SKM-1 treated with dmso at 0.1 percent for 144 hours (cell line): ENCODE data around the gene F13B.
"Not testable (repeated sequence)": the region's sequence is repeated elsewhere in the genome, so short reads cannot be mapped to it uniquely, and the experiment has no call there.

Experiments used
- DNase-seq: peaks from one replicate; lab custom pipeline; 2025; ENCODE audit not compliant: unreplicated experiment; lab: John Stamatoyannopoulos, UW

Gene F13B

GRCh38 chr1:197049100-197049499 lies 18.0 kb downstream of the F13B start:
- no peak for DNase-seq

GRCh38 chr1:197042676-197043341 lies 24.3 kb downstream of the F13B start:
- DNase-seq, result no peak

- no peak for DNase-seq
Measured at GRCh38 chr1:197041486-197042353, 25.3 kb downstream of the F13B start.

GRCh38 chr1:197036861-197037260 lies 30.2 kb downstream of the F13B start:
- no peak for DNase-seq

- DNase-seq, result not testable (repeated sequence)
Measured at GRCh38 chr1:197034631-197035339, 32.3 kb downstream of the F13B start.

GRCh38 chr1:197029749-197030148 lies 37.3 kb downstream of the F13B start:
- no peak for DNase-seq

GRCh38 chr1:197027359-197027758 lies 39.7 kb downstream of the F13B start:
- DNase-seq, result no peak

GRCh38 chr1:197024460-197024859 lies 42.6 kb downstream of the F13B start:
- DNase-seq, result no peak

GRCh38 chr1:197021716-197022115 lies 45.3 kb downstream of the F13B start:
- no peak for DNase-seq

GRCh38 chr1:197017558-197018146 lies 49.4 kb downstream of the F13B start:
- no peak for DNase-seq

GRCh38 chr1:197016751-197017150 lies 50.3 kb downstream of the F13B start:
- no peak for DNase-seq

- no peak for DNase-seq
Measured at GRCh38 chr1:197013234-197013633, 53.8 kb downstream of the F13B start.

GRCh38 chr1:197011614-197012013 lies 55.4 kb downstream of the F13B start:
- no peak for DNase-seq

GRCh38 chr1:197008861-197009260 lies 58.2 kb downstream of the F13B start:
- no peak for DNase-seq

GRCh38 chr1:197003132-197003531 lies 63.9 kb downstream of the F13B start:
- no peak for DNase-seq

- DNase-seq, result no peak
Measured at GRCh38 chr1:197001828-197002227, 65.2 kb downstream of the F13B start.

- no peak for DNase-seq
Measured at GRCh38 chr1:196997423-196997822, 69.6 kb downstream of the F13B start.

- DNase-seq, result no peak
Measured at GRCh38 chr1:196993916-196994315, 73.1 kb downstream of the F13B start.

- DNase-seq, result not testable (repeated sequence)
Measured at GRCh38 chr1:196991919-196992651, 75.0 kb downstream of the F13B start.
